HG02588 (cell line): ENCODE measurements around the gene TES.
"Not testable (repeated sequence)": the region's sequence is repeated elsewhere in the genome, so short reads cannot be mapped to it uniquely, and the experiment has no call there.

ENCODE experiments used
- ATAC-seq: cut with Tn5 transposase; IDR thresholded peaks from one replicate; pipeline ENCODE4 v1.9.1; 2021; ENCODE audit warnings: mild to moderate bottlenecking, moderate library complexity; ENCODE audit not compliant: unreplicated experiment

The TES gene, protein sequence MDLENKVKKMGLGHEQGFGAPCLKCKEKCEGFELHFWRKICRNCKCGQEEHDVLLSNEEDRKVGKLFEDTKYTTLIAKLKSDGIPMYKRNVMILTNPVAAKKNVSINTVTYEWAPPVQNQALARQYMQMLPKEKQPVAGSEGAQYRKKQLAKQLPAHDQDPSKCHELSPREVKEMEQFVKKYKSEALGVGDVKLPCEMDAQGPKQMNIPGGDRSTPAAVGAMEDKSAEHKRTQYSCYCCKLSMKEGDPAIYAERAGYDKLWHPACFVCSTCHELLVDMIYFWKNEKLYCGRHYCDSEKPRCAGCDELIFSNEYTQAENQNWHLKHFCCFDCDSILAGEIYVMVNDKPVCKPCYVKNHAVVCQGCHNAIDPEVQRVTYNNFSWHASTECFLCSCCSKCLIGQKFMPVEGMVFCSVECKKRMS

DNA sequence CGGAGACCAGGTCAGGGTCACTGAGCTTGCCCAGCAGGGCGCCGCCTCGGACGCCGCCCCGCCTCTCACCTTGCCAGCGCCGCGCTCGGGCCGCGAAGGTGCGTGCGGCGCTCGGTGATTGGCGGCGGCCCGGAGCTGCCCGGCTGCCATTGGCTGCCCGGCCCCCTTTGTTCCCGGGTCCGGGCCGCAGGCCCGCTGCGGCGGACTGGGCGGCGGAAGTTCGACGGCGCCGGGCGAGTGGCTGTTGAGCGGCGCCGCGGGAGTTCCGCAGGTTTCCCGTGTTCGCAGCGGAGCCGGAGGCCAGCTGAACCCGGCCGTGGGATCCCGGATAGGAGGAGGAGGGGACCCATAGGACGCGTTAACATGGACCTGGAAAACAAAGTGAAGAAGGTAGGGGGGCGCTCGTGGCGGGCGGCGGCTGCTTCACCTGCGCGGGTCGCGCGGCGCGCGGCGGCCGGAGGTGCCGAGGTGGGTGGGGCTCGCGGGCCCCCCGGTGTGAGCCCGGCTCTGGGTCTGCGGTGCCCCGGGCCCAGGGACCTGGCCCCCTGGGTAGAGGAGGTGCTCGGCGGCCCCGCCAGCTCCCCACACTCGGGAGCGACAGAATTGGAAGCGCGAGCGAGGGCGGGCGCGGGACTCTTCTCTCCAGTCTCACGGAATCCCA, at the start of gene TES:
TSS of gene TES (plus strand) at position 195 of the 661 bp plus-strand sequence. CDS start at position 364, 169 bp downstream.
- ATAC-seq = peak; percentile 90

- no peak for ATAC-seq
Observed at GRCh38 chr7:116161728-116162127, 48.6 kb upstream of the TES start.

DNA sequence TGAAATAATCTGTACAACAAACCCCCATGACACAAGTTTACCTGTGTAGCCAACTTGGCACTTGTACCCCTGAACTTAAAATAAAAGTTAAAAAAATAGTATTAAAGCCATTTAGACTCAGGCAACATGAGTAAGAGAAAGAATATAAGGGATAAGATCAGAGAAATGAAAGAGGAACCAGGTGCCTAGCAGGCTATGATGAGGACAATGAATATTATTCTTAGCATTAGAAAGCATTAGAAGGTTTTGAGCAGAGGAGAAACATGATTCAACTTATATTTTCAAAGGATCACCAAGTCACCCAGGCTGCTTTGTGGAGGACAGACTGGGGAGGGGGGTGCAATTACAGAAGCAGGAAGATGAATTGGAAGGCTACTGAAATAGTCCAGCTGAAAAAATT, 48.1 kb upstream of the TES start:
- ATAC-seq = no peak

DNA sequence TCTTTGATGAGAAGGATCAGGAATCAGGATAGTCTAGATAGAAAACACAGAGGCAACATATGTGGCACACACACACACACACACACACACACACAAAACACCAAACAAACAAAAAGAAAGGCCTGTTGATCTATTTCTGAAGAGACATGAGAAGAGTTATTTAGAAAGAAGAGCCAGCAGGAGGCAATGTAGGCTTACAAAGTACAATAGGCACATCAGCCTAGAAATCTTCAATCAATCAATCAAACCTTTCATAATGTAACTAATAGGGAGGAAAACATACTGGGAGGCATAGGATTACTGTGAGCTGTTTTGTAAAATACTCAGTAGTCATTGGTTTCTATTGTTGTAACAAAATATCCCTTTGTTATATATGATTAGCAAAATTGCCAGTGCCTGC, 47.3 kb upstream of the TES start:
- no peak for ATAC-seq

GRCh38 chr7:116164552-116165306, 45.6 kb upstream of the TES start:
- no peak for ATAC-seq

- ATAC-seq = peak; percentile 45
Observed at GRCh38 chr7:116165717-116166116, 44.6 kb upstream of the TES start.

DNA sequence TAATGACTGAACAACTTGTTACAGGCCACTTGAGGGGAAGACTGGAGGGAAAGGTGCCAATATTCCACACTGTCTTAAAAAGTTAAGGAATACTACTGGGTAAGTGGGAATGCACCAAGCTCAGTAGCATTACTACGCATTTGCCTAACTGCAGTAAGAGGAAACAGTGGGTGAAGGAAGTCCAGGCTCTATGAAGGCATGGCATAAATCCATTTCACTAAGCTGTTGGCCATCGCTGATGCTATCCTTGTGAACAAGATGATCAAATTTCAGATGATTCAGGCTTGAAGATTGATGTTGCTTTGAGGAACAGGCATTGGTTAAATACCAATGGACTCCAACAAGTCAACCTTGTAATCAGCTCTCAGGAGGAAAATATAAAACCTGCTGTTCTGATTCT, 44.2 kb upstream of the TES start:
- no peak for ATAC-seq

- ATAC-seq = no peak
Observed at GRCh38 chr7:116167177-116167576, 43.2 kb upstream of the TES start.

DNA sequence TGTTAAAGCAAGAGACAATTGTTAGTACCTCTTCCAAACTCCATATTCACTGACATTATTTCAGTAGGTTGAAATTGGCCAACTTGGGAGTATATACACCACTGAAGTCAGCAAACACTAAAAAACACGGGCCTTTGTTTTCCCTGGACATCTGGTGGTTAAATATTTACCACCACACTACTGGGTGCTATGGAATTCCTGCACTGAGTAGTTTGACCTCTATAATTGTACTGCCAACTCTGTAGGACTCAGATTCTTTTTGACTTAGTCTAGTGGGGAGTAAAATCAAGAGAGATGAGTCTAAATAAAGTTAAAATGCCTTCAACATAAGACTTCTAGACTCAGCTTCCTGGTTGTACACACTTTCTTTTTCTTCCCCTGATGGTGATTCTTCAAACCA, 41.3 kb upstream of the TES start:
- ATAC-seq = no peak

DNA sequence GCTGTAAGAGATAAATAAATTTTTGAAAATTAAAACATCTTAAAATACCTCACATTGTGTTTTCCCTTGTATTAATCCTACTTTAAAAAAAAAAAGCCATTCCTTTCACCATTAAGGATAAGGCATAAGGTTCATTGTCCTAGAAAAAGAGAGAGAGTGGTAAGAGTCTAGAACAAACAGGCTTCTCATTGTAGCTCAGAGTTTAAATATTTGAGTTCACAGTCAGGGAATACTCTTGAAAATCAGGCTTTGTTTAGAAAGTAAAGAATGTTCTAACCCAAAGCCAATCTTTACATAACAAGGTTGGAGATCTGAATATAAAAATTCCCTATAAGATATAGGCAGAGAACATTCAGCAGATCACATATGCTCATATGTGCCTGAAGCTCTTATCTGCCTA, 40.2 kb upstream of the TES start:
- ATAC-seq = no peak

DNA sequence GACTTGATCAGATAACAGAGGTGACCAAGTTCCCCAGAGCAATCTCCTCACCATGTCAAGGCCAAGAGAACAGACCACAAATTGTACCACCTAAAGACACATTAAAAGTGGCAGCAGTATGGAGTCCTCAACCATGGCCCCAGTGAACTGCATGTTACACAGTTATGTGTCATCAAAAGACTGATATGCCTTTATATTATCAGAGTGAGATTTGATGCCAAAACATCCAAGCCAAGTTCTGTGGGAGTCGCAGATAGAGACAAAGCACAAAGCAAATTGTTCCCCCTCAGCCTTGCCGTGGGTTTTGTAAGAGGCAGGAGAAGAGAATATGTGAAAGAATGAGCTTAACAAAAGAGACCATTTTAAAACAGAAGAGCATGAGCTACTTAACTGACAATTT, 39.2 kb upstream of the TES start:
- no peak for ATAC-seq

DNA sequence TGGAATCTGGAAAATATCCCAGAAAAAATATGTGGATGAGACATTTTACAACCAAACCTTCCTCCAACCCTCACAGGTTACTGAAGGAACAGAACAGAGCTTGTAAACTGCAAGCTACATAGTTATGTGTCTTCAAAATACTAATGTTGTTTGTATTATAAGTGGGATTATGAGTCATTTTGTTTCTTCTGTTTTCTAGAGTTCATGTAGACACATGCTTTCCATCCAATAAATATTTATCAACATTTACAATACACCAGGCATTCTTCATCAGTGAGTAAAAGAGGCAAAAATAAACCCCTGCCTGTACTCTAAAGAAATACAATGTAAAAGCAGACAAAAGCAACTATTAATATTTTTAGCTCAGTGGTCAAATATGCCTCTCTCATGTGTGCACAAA, 38.0 kb upstream of the TES start:
- no peak for ATAC-seq

DNA sequence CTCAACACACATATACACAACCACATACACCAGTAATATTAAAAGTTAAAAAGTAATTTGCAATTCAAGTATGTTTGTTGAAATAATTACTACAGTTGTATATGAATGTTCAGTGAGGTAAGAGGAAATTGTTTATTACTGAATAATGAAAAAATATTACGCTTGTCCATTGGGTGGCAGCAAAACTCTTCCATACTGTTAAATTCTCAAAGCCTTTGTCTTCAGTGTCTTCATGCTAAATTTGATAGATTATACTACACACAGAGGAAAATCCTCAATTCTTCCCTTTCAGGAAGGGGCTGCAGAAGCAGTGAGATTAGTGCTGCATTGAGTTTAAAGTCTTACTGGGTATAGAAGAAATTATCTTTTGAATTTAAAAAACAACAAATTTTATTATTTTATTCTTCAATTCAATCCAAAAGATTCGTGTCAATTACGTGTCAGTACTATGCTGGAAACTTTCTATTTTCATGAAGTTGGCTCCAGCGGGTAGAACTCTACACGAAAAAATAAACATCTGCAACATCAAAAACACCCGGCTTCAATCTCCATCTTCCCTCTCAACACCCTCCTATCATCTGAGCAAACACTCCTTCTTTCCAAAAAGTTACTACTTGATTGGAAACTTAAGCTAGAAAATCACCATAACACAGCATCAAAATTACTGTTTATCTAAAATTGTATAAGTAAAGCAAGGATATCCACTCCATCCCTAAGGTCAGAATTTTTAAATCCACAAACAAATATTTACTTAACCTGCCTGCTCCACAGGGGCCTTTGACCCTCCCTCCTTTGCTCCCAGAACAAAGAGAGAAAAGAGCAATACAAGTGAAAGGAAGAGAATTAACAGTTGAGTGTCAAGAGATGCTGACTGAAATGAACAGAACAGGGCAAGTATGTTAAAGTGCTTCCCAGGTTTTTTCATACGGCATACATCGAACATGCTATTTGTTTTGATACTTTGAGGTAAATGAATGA, 37.0 kb upstream of the TES start:
- no peak for ATAC-seq

DNA sequence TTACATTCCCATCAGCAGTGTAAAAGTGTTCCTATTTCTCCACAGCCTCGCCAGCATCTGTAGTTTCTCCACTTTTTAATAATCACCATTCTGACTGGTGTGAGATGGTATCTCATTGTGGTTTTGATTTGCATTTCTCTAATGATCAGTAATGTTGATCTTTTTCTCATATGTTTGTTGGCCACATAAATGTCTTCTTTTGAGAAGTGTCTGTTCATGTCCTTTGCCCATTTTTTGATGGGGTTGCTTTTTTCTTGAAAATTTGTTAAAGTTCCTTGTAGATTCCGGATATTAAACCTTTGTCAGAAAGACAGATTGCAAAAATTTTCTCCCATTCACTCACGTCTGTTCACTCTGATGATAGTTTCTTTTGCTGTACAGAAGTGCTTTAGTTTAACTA, 35.2 kb upstream of the TES start:
- ATAC-seq = not testable (repeated sequence)

DNA sequence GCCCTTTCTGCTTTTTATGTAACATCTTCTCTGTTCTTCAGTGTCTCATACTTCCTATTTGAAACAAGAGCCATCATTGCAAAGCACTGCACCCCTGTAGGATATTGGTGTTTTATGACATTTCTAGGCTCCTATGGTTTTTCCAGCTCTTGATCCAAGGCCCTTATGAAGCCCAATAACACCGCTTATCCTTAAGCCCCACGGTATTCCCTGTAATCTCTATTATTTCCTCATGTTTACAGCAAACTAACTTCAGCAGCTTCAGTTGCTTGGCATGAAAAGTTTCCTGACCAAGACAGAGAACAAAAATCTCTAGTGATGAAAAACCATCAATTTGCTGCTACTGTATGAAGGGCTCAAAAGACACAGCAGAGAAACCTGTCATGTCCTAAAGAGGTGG, 34.1 kb upstream of the TES start:
- no peak for ATAC-seq

DNA sequence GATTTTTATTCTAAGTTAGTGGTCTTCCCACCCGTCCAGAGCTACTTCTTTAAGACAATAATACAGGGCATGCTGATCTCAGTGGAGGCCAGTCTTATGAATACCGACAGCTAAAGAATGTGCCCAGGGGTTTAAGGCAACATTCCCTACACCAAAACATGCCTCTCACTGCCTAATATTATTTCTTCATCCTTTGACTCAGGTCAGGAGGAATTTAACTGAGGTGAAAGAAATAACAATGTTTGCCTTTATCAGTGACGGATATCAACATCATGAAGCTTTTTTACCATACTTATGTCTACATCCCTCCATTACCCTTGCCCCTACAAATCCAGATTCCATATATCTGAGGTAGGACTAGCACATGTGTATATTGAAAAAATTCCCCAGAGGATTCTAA, 33.3 kb upstream of the TES start:
- ATAC-seq = no peak

GRCh38 chr7:116180302-116180701, 30.0 kb upstream of the TES start:
- peak; percentile 91 for ATAC-seq

GRCh38 chr7:116182023-116182422, 28.3 kb upstream of the TES start:
- no peak for ATAC-seq

GRCh38 chr7:116185450-116185849, 24.9 kb upstream of the TES start:
- no peak for ATAC-seq

- no peak for ATAC-seq
Observed at GRCh38 chr7:116185956-116186355, 24.4 kb upstream of the TES start.

GRCh38 chr7:116187400-116187799, 22.9 kb upstream of the TES start:
- no peak for ATAC-seq
